PC-3 (cell line): ENCODE data around the gene CHIA. TPM values are rescaled to one million over a fixed set of nuclear protein-coding genes. Genes with fewer than 3 reads are reported as not detected.

Source experiments
- ATAC-seq: fragments of 200-7000 bp; cut with Tn5 transposase; 2 replicates; pipeline ENCODE4 v1.9.1; 2020; ENCODE audit warnings: mild to moderate bottlenecking, moderate library complexity
- BruUV-seq: library from RNA; stranded (reverse); fragments of 400-500 nt; replicated peaks from 2 replicates; lab custom pipeline; 2021; lab: Mats Ljungman, UMichigan
- CTCF ChIA-PET: fragments of 300-600 bp; sonication (Branson Sonifier 250); formaldehyde crosslinking; loops from one replicate; lab custom pipeline; 2022; ENCODE audit warnings: antibody characterized with exemption; lab: Charles Lee
- POLR2A ChIA-PET: fragments of 300-600 bp; sonication (Branson Sonifier 250); formaldehyde crosslinking; loops from one replicate; lab custom pipeline; 2022; ENCODE audit warnings: antibody characterized with exemption; ENCODE audit not compliant: unreplicated experiment; lab: Charles Lee
- DNase-seq: peaks from one replicate; pipeline ENCODE4 v3.0.0-alpha.2; 2015
- H2AFZ ChIP-seq: fragments of 300-600 bp; sonication (generic); 2 replicates; pipeline ENCODE4 v1.6.0; 2016; ENCODE audit warnings: antibody characterized with exemption, low read length
- H3F3A ChIP-seq: fragments of 300-600 bp; sonication (generic); one replicate; pipeline ENCODE4 v1.6.0; 2017; ENCODE audit warnings: antibody characterized with exemption, low read length, control low read depth, mild to moderate bottlenecking; ENCODE audit not compliant: unreplicated experiment
- H3K27ac ChIP-seq: fragments of 300-600 bp; sonication (generic); 2 replicates; pipeline ENCODE4 v1.5.1; 2016; ENCODE audit warnings: mild to moderate bottlenecking, low read length
- H3K27me3 ChIP-seq: fragments of 300-600 bp; sonication (generic); 2 replicates; pipeline ENCODE4 v1.6.1; 2016; ENCODE audit warnings: low read length, mixed read lengths
- H3K36me3 ChIP-seq: fragments of 300-600 bp; sonication (generic); 2 replicates; pipeline ENCODE4 v1.6.1; 2016; ENCODE audit warnings: low read depth, mixed run types, low read length, mixed read lengths
- H3K4me1 ChIP-seq: fragments of 300-600 bp; sonication (generic); 2 replicates; pipeline ENCODE4 v1.5.1; 2016; ENCODE audit warnings: low read length; ENCODE audit not compliant: insufficient read depth
- H3K4me2 ChIP-seq: fragments of 300-600 bp; sonication (generic); 2 replicates; pipeline ENCODE4 v1.6.0; 2016; ENCODE audit warnings: low read length
- H3K4me3 ChIP-seq: fragments of 300-600 bp; sonication (generic); 2 replicates; pipeline ENCODE4 v1.5.1; 2016; ENCODE audit warnings: mild to moderate bottlenecking, low read length, mixed read lengths
- H3K79me2 ChIP-seq: fragments of 300-600 bp; sonication (generic); 2 replicates; pipeline ENCODE4 v1.6.1; 2017; ENCODE audit warnings: low read length, mixed read lengths
- H3K9ac ChIP-seq: fragments of 300-600 bp; sonication (generic); 2 replicates; pipeline ENCODE4 v1.6.0; 2016; ENCODE audit warnings: mild to moderate bottlenecking, low read length
- H3K9me2 ChIP-seq: fragments of 300-600 bp; sonication (generic); replicated peaks from 2 replicates; pipeline ENCODE4 v1.6.1; 2016; ENCODE audit warnings: mixed run types, low read length, mixed read lengths
- H3K9me3 ChIP-seq: fragments of 300-600 bp; sonication (generic); 2 replicates; pipeline ENCODE4 v1.6.1; 2016; ENCODE audit warnings: low read length, mixed read lengths
- H4K20me1 ChIP-seq: fragments of 300-600 bp; sonication (generic); 2 replicates; pipeline ENCODE4 v1.6.1; 2016; ENCODE audit warnings: low read length, mixed read lengths
- CTCF ChIP-seq: fragments of 300-600 bp; sonication (generic); conservative IDR thresholded peaks from 2 replicates; pipeline ENCODE4 v1.5.1; 2017; ENCODE audit warnings: antibody characterized with exemption, low read depth, mild to moderate bottlenecking, low read length
- EZH2 ChIP-seq: fragments of 300-600 bp; sonication (generic); IDR thresholded peaks from one replicate; pipeline ENCODE4 v1.6.1; 2017; ENCODE audit warnings: antibody characterized with exemption, mild to moderate bottlenecking, low read length; ENCODE audit not compliant: unreplicated experiment
- EZH2phosphoT487 ChIP-seq: fragments of 300-600 bp; sonication (generic); IDR thresholded peaks from 2 replicates; pipeline ENCODE4 v1.6.1; 2018; ENCODE audit warnings: mild to moderate bottlenecking, antibody characterized with exemption, low read length, borderline replicate concordance
- intact Hi-C: fragments of 100-400 bp; cut with micrococcal nuclease; formaldehyde crosslinking; loops from 2 replicates; pipeline ENCODE4 v1.9.0; 2023
- total RNA-seq: library from RNA; depleted of rRNA; stranded (reverse); fragments of >200 nt; gene quantifications from 2 replicates; pipeline ENCODE4 v1.2.3, GENCODE V29; 2014

Gene CHIA
- total RNA-seq, 1 experiment from 2014 or later = not detected

GRCh38 chr1:111275780-111276433, 14.7 kb upstream of the CHIA start:
- Histone ChIP-seq H3K9me3 (no peaks in the 10 kb centered on the region), H3K4me2 (peak overlapping the region; percentile 59), H4K20me1 (no peaks in the 10 kb centered on the region), H3K4me3 (no peak overlapping the region), H3K4me1 (peaks cover 22% of the 10 kb centered on the region), H2AFZ (no peak overlapping the region), H3K79me2 (no peaks in the 10 kb centered on the region), H3F3A (peaks cover 11% of the 10 kb centered on the region), H3K27me3 (no peaks in the 10 kb centered on the region), H3K9me2 (no peaks in the 10 kb centered on the region), H3K36me3 (no peaks in the 10 kb centered on the region), H3K27ac (peak overlapping the region; percentile 86), H3K9ac (peak overlapping the region; percentile 35)
- intact Hi-C loops = no loop called here
- BruUV-seq = no TSS peak
- POLR2A ChIA-PET = no interaction called here
- ATAC-seq (peak; percentile 85), DNase-seq (peak; percentile 60)
- CTCF ChIA-PET = no interaction called here
- no peak for TF ChIP-seq EZH2
- no peak for TF ChIP-seq EZH2phosphoT487

- Histone ChIP-seq H4K20me1 (no peaks in the 10 kb centered on the region), H3F3A (peaks cover 11% of the 10 kb centered on the region), H3K4me3 (no peak overlapping the region), H3K36me3 (no peaks in the 10 kb centered on the region), H2AFZ (no peak overlapping the region), H3K27me3 (no peaks in the 10 kb centered on the region), H3K4me1 (peaks cover 21% of the 10 kb centered on the region), H3K4me2 (no peak overlapping the region), H3K79me2 (no peaks in the 10 kb centered on the region), H3K27ac (no peak overlapping the region), H3K9me3 (no peaks in the 10 kb centered on the region), H3K9ac (no peak overlapping the region), H3K9me2 (no peaks in the 10 kb centered on the region)
- CTCF ChIA-PET = no interaction called here
- TF ChIP-seq EZH2phosphoT487 = no peak
- TF ChIP-seq EZH2 = no peak
- no peak for TF ChIP-seq CTCF
- no peak for ATAC-seq
- intact Hi-C loops = no loop called here
- POLR2A ChIA-PET = no interaction called here
- no TSS peak for BruUV-seq
- DNase-seq = no peak
These were observed 11.5 kb upstream of the CHIA start for GRCh38 chr1:111279144-111279543.

GRCh38 chr1:111280267-111280666, 10.4 kb upstream of the CHIA start:
- H3K4me3 ChIP-seq = no peak overlapping the region
- BruUV-seq = no TSS peak
- peaks cover 11% of the 10 kb centered on the region for H3F3A ChIP-seq
- H4K20me1 ChIP-seq = no peaks in the 10 kb centered on the region
- no peak overlapping the region for H3K9ac ChIP-seq
- H3K9me3 ChIP-seq = no peaks in the 10 kb centered on the region
- intact Hi-C loops = no loop called here
- no peaks in the 10 kb centered on the region for H3K9me2 ChIP-seq
- H3K27me3 ChIP-seq = no peaks in the 10 kb centered on the region
- no peak for DNase-seq
- POLR2A ChIA-PET = no interaction called here
- no peaks in the 10 kb centered on the region for H3K36me3 ChIP-seq
- peaks cover 13% of the 10 kb centered on the region for H3K4me1 ChIP-seq
- no peak overlapping the region for H2AFZ ChIP-seq
- H3K27ac ChIP-seq = no peak overlapping the region
- no peaks in the 10 kb centered on the region for H3K79me2 ChIP-seq
- H3K4me2 ChIP-seq = no peak overlapping the region
- TF ChIP-seq CTCF (no peak), EZH2 (no peak), EZH2phosphoT487 (no peak)
- CTCF ChIA-PET = no interaction called here
- ATAC-seq = no peak
